ENCODE results near the gene LMBR1L.
A peak's percentile ranks its signal among the peaks of the same experiment; 100 is the strongest.
"Not testable (repeated sequence)": the region's sequence is repeated elsewhere in the genome, so short reads cannot be mapped to it uniquely, and the experiment has no call there.

LMBR1L gene

DNA sequence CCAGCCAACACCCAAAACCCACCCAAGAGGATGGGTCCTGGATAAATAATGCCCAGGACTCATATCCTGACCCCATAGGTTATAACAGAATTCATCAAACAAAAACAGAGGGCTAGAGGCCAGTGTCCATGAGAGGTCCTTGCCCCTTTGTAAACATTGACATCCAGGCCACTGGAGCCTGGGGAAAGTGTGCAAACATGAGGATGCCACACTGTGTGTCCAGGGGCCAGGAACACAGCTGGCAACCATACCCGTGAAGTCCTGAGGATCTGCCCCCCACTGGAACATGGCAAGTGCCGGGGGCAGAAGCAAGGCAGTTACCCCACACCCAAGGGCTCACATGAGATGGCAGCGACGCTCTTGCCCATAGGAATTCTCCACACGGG, 45.9 kb downstream of the LMBR1L start:
- no peaks in the 10 kb centered on the region for H3K27me3 ChIP-seq (ENCODE audit: control insufficient read depth, insufficient read depth, low read length)
- H3K9ac ChIP-seq (ENCODE audit: low read length) = no peak overlapping the region
- no peaks in the 10 kb centered on the region for H3K36me3 ChIP-seq (ENCODE audit: control insufficient read depth, insufficient read depth, low read length)
- no peak overlapping the region for H3K27ac ChIP-seq (ENCODE audit: low read depth, low read length)
- H3K4me1 ChIP-seq (ENCODE audit: control insufficient read depth, insufficient read depth, low read length) = peaks cover 6% of the 10 kb centered on the region
- H3K4me3 ChIP-seq (ENCODE audit: low read length) = no peak overlapping the region

DNA sequence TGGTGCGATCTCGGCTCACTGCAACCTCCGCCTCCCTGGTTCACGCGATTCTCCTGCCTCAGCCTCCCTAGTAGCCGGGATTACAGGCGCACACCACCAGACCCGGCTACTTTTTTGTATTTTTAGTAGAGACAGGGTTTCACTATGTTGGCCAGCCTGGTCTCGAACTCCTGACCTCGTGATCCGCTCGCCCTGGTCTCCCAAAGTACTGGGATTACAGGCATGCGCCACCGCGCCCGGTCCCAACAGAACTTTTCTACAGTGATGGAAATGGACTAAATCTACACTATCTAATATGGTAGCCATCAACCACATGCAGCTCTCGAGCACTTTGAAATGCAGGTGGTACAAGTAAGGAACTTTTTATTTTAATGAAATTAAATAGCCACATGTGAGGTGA, 48.7 kb downstream of the LMBR1L start:
- H3K27me3 ChIP-seq (ENCODE audit: control insufficient read depth, insufficient read depth, low read length); H3K27ac ChIP-seq (ENCODE audit: low read depth, low read length); H3K4me3 ChIP-seq (ENCODE audit: low read length); H3K36me3 ChIP-seq (ENCODE audit: control insufficient read depth, insufficient read depth, low read length); H3K9ac ChIP-seq (ENCODE audit: low read length): not testable (repeated sequence)
- peaks cover 18% of the 10 kb centered on the region for H3K4me1 ChIP-seq (ENCODE audit: control insufficient read depth, insufficient read depth, low read length)

DNA sequence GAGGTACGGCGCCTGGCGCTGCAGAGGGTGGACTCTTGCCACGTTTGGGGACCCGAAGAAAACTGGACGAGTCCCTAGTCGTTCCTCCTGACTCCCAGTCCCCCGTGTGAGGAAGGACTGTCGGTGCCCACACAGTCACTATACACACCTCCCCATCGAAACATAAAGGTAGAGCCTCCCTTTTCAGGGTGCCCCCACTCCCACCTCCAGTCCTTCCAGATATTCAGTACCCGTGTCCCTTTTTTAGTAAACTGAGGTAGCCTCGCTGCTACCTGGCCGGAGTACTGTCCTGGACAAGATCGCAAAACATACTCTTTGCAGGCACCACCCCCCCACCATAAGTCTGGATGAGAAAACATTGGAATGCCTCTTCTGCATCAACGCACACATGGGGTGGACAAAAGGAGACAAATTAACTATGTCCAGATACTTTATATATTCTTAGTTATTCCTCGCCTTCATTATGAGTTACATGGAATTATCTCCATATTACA, 49.4 kb downstream of the LMBR1L start:
- Histone ChIP-seq H3K4me1 (ENCODE audit: control insufficient read depth, insufficient read depth, low read length) (peaks cover 25% of the 10 kb centered on the region), H3K36me3 (ENCODE audit: control insufficient read depth, insufficient read depth, low read length) (no peaks in the 10 kb centered on the region), H3K4me3 (ENCODE audit: low read length) (peak overlapping the region; percentile 96), H3K27ac (ENCODE audit: low read depth, low read length) (peak overlapping the region; percentile 98), H3K27me3 (ENCODE audit: control insufficient read depth, insufficient read depth, low read length) (no peaks in the 10 kb centered on the region), H3K9ac (ENCODE audit: low read length) (peak overlapping the region; percentile 82)

DNA sequence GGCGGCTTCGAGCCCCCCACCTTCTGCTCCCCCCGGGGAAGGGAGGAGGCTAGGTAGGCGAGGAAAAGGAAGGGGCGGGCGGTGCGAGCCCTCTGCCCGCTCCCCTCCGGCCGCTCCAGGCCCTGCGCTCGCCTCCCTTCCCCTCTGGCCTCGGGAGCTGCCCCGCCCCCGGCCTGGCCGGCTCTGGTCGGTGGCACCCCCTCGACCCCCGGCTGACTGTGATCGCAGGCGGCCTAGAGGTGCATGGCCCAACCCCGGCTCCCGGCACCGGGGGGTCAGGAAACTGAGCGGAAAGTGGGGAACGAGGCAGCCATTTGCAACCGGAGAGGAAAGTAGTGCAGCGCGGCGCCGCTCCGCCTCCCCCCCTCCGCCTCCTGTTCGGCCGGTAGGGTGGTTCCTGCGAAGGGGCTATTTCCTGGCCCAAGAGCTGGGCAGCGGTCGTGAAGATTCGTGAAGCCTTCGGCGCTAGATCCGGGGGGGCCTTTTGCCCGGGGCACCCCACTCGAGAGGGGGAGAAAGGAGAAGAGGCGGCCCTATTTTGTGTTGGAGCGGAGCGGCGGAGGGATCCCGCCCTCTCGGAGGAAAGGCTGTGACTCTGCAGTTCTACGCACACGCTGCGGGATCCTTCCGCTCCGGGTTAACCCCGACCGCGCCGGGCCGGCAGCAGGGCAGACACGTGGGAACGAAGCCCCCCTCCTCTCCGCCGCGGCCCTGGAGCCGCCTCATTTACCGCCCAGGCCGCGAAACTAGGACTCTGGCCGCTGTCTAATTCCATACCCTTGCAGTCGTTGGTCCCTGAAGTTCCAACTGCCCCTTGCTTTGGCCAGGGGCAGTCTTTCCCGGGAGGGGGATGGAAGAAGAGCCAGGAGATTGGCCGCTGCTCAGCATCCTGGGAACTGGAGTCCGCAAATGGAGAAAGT, 50.1 kb downstream of the LMBR1L start, which contains the start of gene KMT2D:
Gene KMT2D (minus strand): TSS at position 558 of the 920 bp plus-strand sequence. CDS start 5,470 bp downstream, outside the sequence.
- Histone ChIP-seq H3K4me3 (ENCODE audit: low read length) (peak within 1 kb of the TSS; percentile 96), H3K4me1 (ENCODE audit: control insufficient read depth, insufficient read depth, low read length) (peaks cover 32% of the 10 kb centered on the region), H3K9ac (ENCODE audit: low read length) (peak within 1 kb of the TSS; percentile 82), H3K27ac (ENCODE audit: low read depth, low read length) (peak within 1 kb of the TSS; percentile 98), H3K36me3 (ENCODE audit: control insufficient read depth, insufficient read depth, low read length) (no peaks in the 10 kb centered on the region), H3K27me3 (ENCODE audit: control insufficient read depth, insufficient read depth, low read length) (no peaks in the 10 kb centered on the region)

DNA sequence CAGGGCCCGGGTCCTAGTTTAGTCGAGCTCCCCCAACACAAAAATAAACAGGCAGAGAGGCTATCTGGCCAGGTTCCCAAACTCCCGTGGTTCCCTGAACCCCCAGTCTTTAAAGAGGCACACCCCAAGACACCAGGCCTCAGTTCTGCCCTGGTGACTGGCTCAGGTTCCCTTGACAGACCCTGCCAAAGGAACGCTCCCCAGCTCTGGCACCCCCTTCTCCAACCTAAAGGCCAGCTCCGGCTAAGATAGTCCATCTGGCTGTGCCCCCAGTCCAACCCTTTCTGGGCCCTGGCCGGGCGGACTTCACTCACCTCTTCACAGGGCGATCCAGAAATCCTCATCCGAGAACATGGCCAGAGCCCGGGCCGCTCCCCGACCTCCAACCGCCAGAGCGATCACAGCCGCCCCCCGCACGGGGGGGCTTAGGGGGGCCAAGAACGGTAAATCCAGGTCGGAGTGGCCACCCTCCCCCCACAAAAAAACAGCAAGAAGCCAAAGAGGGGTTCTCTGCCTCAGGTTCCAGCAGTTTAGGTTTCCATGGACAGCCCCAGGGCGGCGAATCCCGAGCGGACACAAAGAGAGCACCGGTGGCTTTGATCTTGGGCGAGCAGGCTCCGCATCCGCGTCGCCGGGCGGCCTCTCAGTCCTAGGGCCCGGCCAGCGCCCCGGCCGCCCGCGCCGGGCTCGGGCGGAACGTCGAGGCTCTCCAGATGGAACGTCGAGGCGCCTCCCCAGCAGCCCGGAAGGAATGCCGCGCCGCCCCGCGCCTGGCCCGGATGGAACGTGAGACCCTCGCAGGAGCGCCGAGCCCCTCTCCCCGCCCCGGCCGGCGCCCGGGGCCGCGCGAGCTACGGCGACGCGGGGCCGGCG, 51.1 kb downstream of the LMBR1L start:
- Histone ChIP-seq H3K36me3 (ENCODE audit: control insufficient read depth, insufficient read depth, low read length) (peaks cover 5% of the 10 kb centered on the region), H3K27ac (ENCODE audit: low read depth, low read length) (peak overlapping the region; percentile 98), H3K9ac (ENCODE audit: low read length) (peak overlapping the region; percentile 82), H3K27me3 (ENCODE audit: control insufficient read depth, insufficient read depth, low read length) (no peaks in the 10 kb centered on the region), H3K4me1 (ENCODE audit: control insufficient read depth, insufficient read depth, low read length) (peaks cover 33% of the 10 kb centered on the region), H3K4me3 (ENCODE audit: low read length) (peak overlapping the region; percentile 96)

DNA sequence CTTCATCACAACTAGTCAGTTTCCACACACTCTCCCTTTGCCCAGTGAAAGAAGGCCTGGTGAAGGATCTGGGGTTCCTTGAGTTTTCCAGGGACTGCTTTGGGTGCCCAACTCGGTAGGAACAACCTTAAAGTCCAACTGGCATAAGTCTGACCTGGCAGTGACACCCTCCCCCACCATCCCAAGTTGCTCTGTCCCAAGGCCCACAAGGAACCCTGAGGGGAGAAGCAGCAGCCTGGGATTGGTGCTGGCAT, 51.7 kb downstream of the LMBR1L start:
- H3K27ac ChIP-seq (ENCODE audit: low read depth, low read length) = no peak overlapping the region
- peaks cover 8% of the 10 kb centered on the region for H3K36me3 ChIP-seq (ENCODE audit: control insufficient read depth, insufficient read depth, low read length)
- H3K4me1 ChIP-seq (ENCODE audit: control insufficient read depth, insufficient read depth, low read length) = peaks cover 33% of the 10 kb centered on the region
- H3K27me3 ChIP-seq (ENCODE audit: control insufficient read depth, insufficient read depth, low read length) = no peaks in the 10 kb centered on the region
- peak overlapping the region; percentile 82 for H3K9ac ChIP-seq (ENCODE audit: low read length)
- peak overlapping the region; percentile 96 for H3K4me3 ChIP-seq (ENCODE audit: low read length)

DNA sequence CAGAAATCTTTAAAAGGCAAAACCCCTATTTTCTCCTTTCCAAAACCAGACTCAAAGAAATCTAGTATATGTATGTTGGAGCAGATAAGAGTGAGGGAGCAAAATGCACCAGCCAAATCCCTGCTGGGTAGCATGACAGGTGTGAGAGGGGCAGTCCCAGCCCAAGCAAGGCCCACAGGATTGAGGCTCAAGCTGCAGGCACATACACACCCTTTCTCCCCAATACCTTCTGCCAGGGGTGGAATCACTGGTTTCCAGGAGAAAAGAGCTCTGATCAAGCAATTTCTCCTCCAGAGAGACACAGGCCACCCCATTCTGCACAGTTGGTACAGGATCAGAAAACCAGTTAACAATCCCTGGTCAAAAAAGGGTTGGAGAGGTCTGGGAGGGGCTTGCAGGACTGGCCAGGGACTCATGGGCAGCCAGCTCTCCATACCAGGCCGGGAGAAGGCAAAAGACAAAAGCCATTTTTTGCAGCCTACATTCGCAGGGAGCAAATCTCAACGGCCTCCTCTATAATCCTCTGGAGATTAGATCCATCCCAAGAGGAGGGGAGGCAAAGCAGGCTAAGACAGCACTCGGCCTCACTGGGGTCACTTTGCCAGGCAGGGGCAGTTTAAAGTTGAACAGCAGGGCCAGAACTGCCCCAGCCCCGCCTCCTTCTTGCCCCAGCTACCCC, 52.1 kb downstream of the LMBR1L start:
- peaks cover 33% of the 10 kb centered on the region for H3K4me1 ChIP-seq (ENCODE audit: control insufficient read depth, insufficient read depth, low read length)
- H3K36me3 ChIP-seq (ENCODE audit: control insufficient read depth, insufficient read depth, low read length) = peaks cover 13% of the 10 kb centered on the region
- no peaks in the 10 kb centered on the region for H3K27me3 ChIP-seq (ENCODE audit: control insufficient read depth, insufficient read depth, low read length)
- peak overlapping the region; percentile 96 for H3K4me3 ChIP-seq (ENCODE audit: low read length)
- peak overlapping the region; percentile 82 for H3K9ac ChIP-seq (ENCODE audit: low read length)
- no peak overlapping the region for H3K27ac ChIP-seq (ENCODE audit: low read depth, low read length)

DNA sequence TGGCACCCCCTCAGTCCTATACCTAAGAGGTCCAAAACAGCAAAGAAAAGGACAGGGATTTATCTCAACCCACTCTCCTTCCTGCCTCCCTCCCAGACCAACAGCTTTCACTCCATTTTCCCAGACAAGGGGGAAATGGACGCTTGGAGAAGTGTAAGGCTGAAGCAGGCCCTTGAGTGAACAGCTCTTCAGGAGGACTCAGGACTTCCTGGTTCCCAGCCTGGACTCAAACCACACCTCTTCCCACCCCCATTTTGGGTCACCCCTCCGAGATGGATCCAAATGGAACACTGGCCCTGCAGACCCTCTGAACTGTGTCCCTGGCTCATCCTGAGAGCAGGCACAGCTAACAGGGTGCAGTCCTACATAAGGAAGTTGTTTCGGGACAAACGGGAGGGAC, 52.8 kb downstream of the LMBR1L start:
- Histone ChIP-seq H3K4me1 (ENCODE audit: control insufficient read depth, insufficient read depth, low read length) (peaks cover 33% of the 10 kb centered on the region), H3K27me3 (ENCODE audit: control insufficient read depth, insufficient read depth, low read length) (no peaks in the 10 kb centered on the region), H3K36me3 (ENCODE audit: control insufficient read depth, insufficient read depth, low read length) (peaks cover 19% of the 10 kb centered on the region), H3K4me3 (ENCODE audit: low read length) (peak overlapping the region; percentile 96), H3K9ac (ENCODE audit: low read length) (peak overlapping the region; percentile 82), H3K27ac (ENCODE audit: low read depth, low read length) (no peak overlapping the region)

DNA sequence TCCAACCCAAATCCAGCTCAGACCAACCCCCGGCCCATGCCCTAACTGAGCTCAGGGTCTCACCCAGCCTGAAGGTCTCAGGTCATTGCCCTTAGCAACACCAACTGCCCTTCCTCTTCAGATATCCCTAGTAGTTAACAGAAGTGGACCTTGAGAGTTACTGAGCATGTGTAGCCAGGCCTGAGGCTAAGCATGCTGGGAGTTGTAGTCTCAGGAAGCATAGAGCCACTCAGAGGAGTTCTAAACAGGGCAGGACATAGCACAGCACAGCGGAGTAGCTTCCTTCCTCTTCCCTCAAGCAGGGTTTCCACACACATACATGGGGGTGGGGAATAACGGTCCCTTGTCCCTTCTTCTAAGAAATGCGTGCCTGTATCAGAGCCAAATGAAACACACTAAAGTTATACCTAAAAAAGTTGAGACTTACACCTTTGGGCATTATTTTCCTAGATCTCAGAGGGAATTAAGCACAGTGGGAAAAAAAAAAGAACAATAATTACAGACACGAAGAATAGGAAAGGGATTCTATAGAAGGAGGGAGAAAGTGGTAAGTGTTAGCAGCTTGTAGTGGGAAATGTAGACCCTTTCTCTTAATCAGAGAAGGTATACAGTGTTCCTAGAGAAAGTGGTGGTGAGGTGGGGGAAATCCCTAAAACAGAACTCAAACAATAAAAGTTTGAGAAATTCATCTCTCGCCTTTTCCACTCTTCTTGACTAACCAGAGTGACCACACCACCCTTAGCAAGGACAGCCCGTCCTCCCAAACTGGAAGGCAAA, 54.5 kb downstream of the LMBR1L start:
- Histone ChIP-seq H3K4me1 (ENCODE audit: control insufficient read depth, insufficient read depth, low read length) (peaks cover 32% of the 10 kb centered on the region), H3K27ac (ENCODE audit: low read depth, low read length) (no peak overlapping the region), H3K9ac (ENCODE audit: low read length) (no peak overlapping the region)

DNA sequence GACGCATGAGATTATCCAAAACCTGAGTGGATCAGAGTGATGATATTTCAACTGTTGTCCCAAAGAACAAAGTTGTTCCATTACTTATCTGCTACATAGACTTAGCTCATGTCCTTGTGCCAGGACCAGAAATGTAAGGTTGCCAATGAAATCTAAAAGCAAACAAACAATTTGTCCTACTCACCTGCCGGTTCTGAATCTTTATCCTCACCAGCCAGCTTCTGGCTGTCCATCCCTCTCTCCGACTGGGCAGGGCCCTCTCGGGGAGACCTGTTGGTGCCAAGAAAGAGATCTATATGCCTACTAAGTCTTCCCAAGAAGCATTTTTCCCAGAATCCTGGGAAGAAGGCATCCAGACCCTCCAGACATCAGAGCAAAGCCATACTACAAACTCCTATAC, 55.6 kb downstream of the LMBR1L start:
- peaks cover 30% of the 10 kb centered on the region for H3K4me1 ChIP-seq (ENCODE audit: control insufficient read depth, insufficient read depth, low read length)

More for the DNA sequence above, 54.5 kb downstream of the LMBR1L start:
- peaks cover 35% of the 10 kb centered on the region for H3K36me3 ChIP-seq (ENCODE audit: control insufficient read depth, insufficient read depth, low read length)
- peak overlapping the region; percentile 96 for H3K4me3 ChIP-seq (ENCODE audit: low read length)
- no peaks in the 10 kb centered on the region for H3K27me3 ChIP-seq (ENCODE audit: control insufficient read depth, insufficient read depth, low read length)

DNA sequence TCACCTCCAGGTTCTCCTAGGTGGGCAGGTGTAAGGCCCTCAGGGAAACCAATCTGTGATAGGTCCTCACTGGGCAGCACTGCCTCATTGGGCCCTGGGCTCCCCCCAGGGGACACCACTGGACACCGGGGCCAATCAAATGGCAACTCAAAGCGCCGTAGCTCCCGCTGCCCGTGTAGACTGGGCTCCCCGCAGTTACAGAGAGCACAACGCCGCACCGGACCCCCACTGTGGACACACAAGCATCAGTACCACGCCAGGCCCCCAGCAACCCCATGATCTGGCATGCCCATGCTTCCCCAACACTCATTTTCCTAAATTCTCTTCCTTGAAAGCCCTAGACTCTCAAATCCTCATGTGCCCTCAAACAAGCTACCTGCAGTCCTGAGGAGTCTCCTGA, 56.1 kb downstream of the LMBR1L start:
- Histone ChIP-seq H3K4me1 (ENCODE audit: control insufficient read depth, insufficient read depth, low read length) (peaks cover 30% of the 10 kb centered on the region), H3K36me3 (ENCODE audit: control insufficient read depth, insufficient read depth, low read length) (peaks cover 51% of the 10 kb centered on the region), H3K4me3 (ENCODE audit: low read length) (no peak overlapping the region), H3K9ac (ENCODE audit: low read length) (no peak overlapping the region), H3K27me3 (ENCODE audit: control insufficient read depth, insufficient read depth, low read length) (no peaks in the 10 kb centered on the region), H3K27ac (ENCODE audit: low read depth, low read length) (no peak overlapping the region)

More for the DNA sequence above, 55.6 kb downstream of the LMBR1L start:
- Histone ChIP-seq H3K36me3 (ENCODE audit: control insufficient read depth, insufficient read depth, low read length) (peaks cover 45% of the 10 kb centered on the region), H3K27me3 (ENCODE audit: control insufficient read depth, insufficient read depth, low read length) (no peaks in the 10 kb centered on the region), H3K9ac (ENCODE audit: low read length) (no peak overlapping the region), H3K4me3 (ENCODE audit: low read length) (no peak overlapping the region), H3K27ac (ENCODE audit: low read depth, low read length) (no peak overlapping the region)

Data from rectal smooth muscle tissue (tissue), 1 donor.